HS-27A (cell line): ENCODE measurements around the gene RPL18.
"Not testable (repeated sequence)": the region's sequence is repeated elsewhere in the genome, so short reads cannot be mapped to it uniquely, and the experiment has no call there.

ENCODE experiments used
- DNase-seq: peaks from one replicate; pipeline ENCODE4 v3.0.0-alpha.2; 2012; ENCODE audit warnings: low read depth, missing footprints

Gene RPL18

GRCh38 chr19:48644839-48645619 is 26.1 kb upstream of the RPL18 start:
- DNase-seq = no peak

- no peak for DNase-seq
Measured at GRCh38 chr19:48644355-48644754, 25.4 kb upstream of the RPL18 start.

- no peak for DNase-seq
Measured at GRCh38 chr19:48642862-48643261, 23.9 kb upstream of the RPL18 start.

- DNase-seq = no peak
Measured at GRCh38 chr19:48641850-48642249, 22.9 kb upstream of the RPL18 start.

GRCh38 chr19:48639483-48640375 is 20.8 kb upstream of the RPL18 start:
- DNase-seq = no peak

- no peak for DNase-seq
Measured at GRCh38 chr19:48638831-48639381, 19.9 kb upstream of the RPL18 start.

GRCh38 chr19:48637948-48638830 is 19.2 kb upstream of the RPL18 start:
- DNase-seq = peak; percentile 79

GRCh38 chr19:48637449-48637947 is 18.5 kb upstream of the RPL18 start:
- peak; percentile 99 for DNase-seq

- DNase-seq = no peak
Measured at GRCh38 chr19:48636859-48637448, 18.0 kb upstream of the RPL18 start, which contains the start of gene DBP. DBP (minus strand) TSS chr19:48637379; CDS start chr19:48636994, 385 bp downstream.

- DNase-seq = no peak
Measured at GRCh38 chr19:48635966-48636858, 17.2 kb upstream of the RPL18 start.

GRCh38 chr19:48635263-48635965 is 16.4 kb upstream of the RPL18 start:
- peak; percentile 62 for DNase-seq

- DNase-seq = peak; percentile 93
Measured at GRCh38 chr19:48634424-48635262, 15.7 kb upstream of the RPL18 start.

- no peak for DNase-seq
Measured at GRCh38 chr19:48634036-48634342, 15.0 kb upstream of the RPL18 start.

- no peak for DNase-seq
Measured at GRCh38 chr19:48633148-48634035, 14.4 kb upstream of the RPL18 start.

GRCh38 chr19:48632692-48633147 is 13.7 kb upstream of the RPL18 start:
- DNase-seq = no peak

GRCh38 chr19:48632286-48632685 is 13.3 kb upstream of the RPL18 start:
- DNase-seq = not testable (repeated sequence)

- no peak for DNase-seq
Measured at GRCh38 chr19:48631225-48631624, 12.2 kb upstream of the RPL18 start.
